H9 (cell line): ENCODE measurements around the gene KIF6. TPM values are rescaled to one million over a fixed set of nuclear protein-coding genes. Genes with fewer than 3 reads are reported as not detected.

Experiments used
- DNase-seq: peaks from one replicate; pipeline ENCODE4 v3.0.0-alpha.2; 2017
- H2AFZ ChIP-seq: one replicate; pipeline ENCODE4 v1.6.1; 2013; ENCODE audit warnings: mild to moderate bottlenecking, low read length, control low read depth, moderate library complexity
- H2AK5ac ChIP-seq: 2 replicates; pipeline ENCODE4 v1.6.1; 2013; ENCODE audit warnings: low read length, control low read depth, mixed read lengths; ENCODE audit not compliant: insufficient read length
- H2BK120ac ChIP-seq: one replicate; pipeline ENCODE4 v1.6.1; 2013; ENCODE audit warnings: low read depth, mild to moderate bottlenecking, low read length, control low read depth, inconsistent platforms; ENCODE audit not compliant: poor library complexity, severe bottlenecking
- H2BK12ac ChIP-seq: 2 replicates; pipeline ENCODE4 v1.6.1; 2013; ENCODE audit warnings: low read length, control low read depth, mixed read lengths, low read depth; ENCODE audit not compliant: insufficient read length
- H2BK15ac ChIP-seq: 2 replicates; pipeline ENCODE4 v1.6.1; 2013; ENCODE audit warnings: low read depth, low read length, control low read depth
- H2BK20ac ChIP-seq: one replicate; pipeline ENCODE4 v1.6.1; 2013; ENCODE audit warnings: low read depth, mild to moderate bottlenecking, low read length, control low read depth, inconsistent platforms; ENCODE audit not compliant: poor library complexity, severe bottlenecking
- H2BK5ac ChIP-seq: 2 replicates; pipeline ENCODE4 v1.6.1; 2013; ENCODE audit warnings: low read length, control low read depth, mixed read lengths; ENCODE audit not compliant: insufficient read length
- H3K14ac ChIP-seq: 2 replicates; pipeline ENCODE4 v1.6.1; 2013; ENCODE audit warnings: low read length, control low read depth; ENCODE audit not compliant: insufficient read depth
- H3K18ac ChIP-seq: 2 replicates; pipeline ENCODE4 v1.6.1; 2013; ENCODE audit warnings: low read depth, mild to moderate bottlenecking, mixed read lengths, low read length, control low read depth; ENCODE audit not compliant: insufficient read length
- H3K23ac ChIP-seq: 2 replicates; pipeline ENCODE4 v1.6.1; 2013; ENCODE audit warnings: low read length, control low read depth, mixed read lengths, low read depth; ENCODE audit not compliant: insufficient read length
- H3K23me2 ChIP-seq: 2 replicates; pipeline ENCODE4 v1.6.1; 2013; ENCODE audit warnings: low read depth, mild to moderate bottlenecking, mixed read lengths, low read length, control low read depth; ENCODE audit not compliant: insufficient read length, poor library complexity, severe bottlenecking
- H3K27ac ChIP-seq: 2 replicates; pipeline ENCODE4 v1.5.1; 2013; ENCODE audit warnings: low read length, control low read depth, mixed read lengths, low read depth; ENCODE audit not compliant: insufficient read length
- H3K27me3 ChIP-seq: 2 replicates; pipeline ENCODE4 v1.6.1; 2013; ENCODE audit warnings: low read length, control low read depth, inconsistent platforms; ENCODE audit not compliant: insufficient read depth
- H3K4ac ChIP-seq: 2 replicates; pipeline ENCODE4 v1.6.1; 2013; ENCODE audit warnings: low read depth, mild to moderate bottlenecking, control low read depth, inconsistent platforms, low read length, moderate library complexity
- H3K4me1 ChIP-seq: 2 replicates; pipeline ENCODE4 v1.6.1; 2013; ENCODE audit warnings: low read length, control low read depth, inconsistent platforms; ENCODE audit not compliant: insufficient read depth
- H3K4me2 ChIP-seq: 2 replicates; pipeline ENCODE4 v1.6.1; 2013; ENCODE audit warnings: low read length, control low read depth, mixed read lengths; ENCODE audit not compliant: insufficient read length, insufficient read depth
- H3K56ac ChIP-seq: 2 replicates; pipeline ENCODE4 v1.6.1; 2013; ENCODE audit warnings: low read depth, mild to moderate bottlenecking, mixed read lengths, low read length, control low read depth; ENCODE audit not compliant: insufficient read length
- H3K79me1 ChIP-seq: 2 replicates; pipeline ENCODE4 v1.6.1; 2013; ENCODE audit warnings: low read depth, mild to moderate bottlenecking, moderate library complexity, low read length, control low read depth, inconsistent platforms; ENCODE audit not compliant: insufficient read depth, poor library complexity, severe bottlenecking
- H3K79me2 ChIP-seq: 2 replicates; pipeline ENCODE4 v1.6.1; 2013; ENCODE audit warnings: low read length, control low read depth, inconsistent platforms; ENCODE audit not compliant: insufficient read depth
- H3K9ac ChIP-seq: 2 replicates; pipeline ENCODE4 v1.6.1; 2013; ENCODE audit warnings: low read length, control low read depth, mixed read lengths; ENCODE audit not compliant: insufficient read length; ENCODE audit errors: extremely low read depth
- H3K9me3 ChIP-seq: one replicate; pipeline ENCODE4 v1.6.1; 2013; ENCODE audit warnings: low read depth, low read length, inconsistent platforms; ENCODE audit not compliant: control insufficient read depth
- H3T11ph ChIP-seq: one replicate; pipeline ENCODE4 v1.6.1; 2013; ENCODE audit warnings: mild to moderate bottlenecking, low read length, control low read depth, inconsistent platforms
- H4K20me1 ChIP-seq: one replicate; pipeline ENCODE4 v1.6.1; 2013; ENCODE audit not compliant: control insufficient read depth, insufficient read length, insufficient read depth
- H4K5ac ChIP-seq: 2 replicates; pipeline ENCODE4 v1.6.1; 2013; ENCODE audit warnings: low read depth, mild to moderate bottlenecking, mixed read lengths, low read length, control low read depth; ENCODE audit not compliant: insufficient read length
- H4K8ac ChIP-seq: replicated peaks from 2 replicates; pipeline ENCODE4 v1.6.1; 2013; ENCODE audit warnings: low read length, control low read depth, mixed read lengths, low read depth; ENCODE audit not compliant: insufficient read length
- H4K91ac ChIP-seq: 2 replicates; pipeline ENCODE4 v1.6.1; 2013; ENCODE audit warnings: low read depth, mild to moderate bottlenecking, moderate library complexity, mixed read lengths, low read length, control low read depth; ENCODE audit not compliant: insufficient read length
- H3K27ac Mint-ChIP-seq, 3 experiments: 2 replicates in 2 of 3; 3 replicates in 1 of 3; pipeline ENCODE4 v1.8.0; 2020 to 2021; ENCODE audit warnings: mixed read lengths in 3 of 3, mild to moderate bottlenecking in 1 of 3, moderate library complexity in 1 of 3
- H3K27me3 Mint-ChIP-seq: 2 replicates; pipeline ENCODE4 v1.8.0; 2021; ENCODE audit warnings: low read depth, mild to moderate bottlenecking, moderate library complexity, mixed read lengths
- H3K36me3 Mint-ChIP-seq, 3 experiments: 2 replicates in 2 of 3; 3 replicates in 1 of 3; pipeline ENCODE4 v1.8.0; 2020 to 2021; ENCODE audit warnings: low read depth in 3 of 3, mixed read lengths in 3 of 3; ENCODE audit not compliant: insufficient read depth in 1 of 3
- H3K4me1 Mint-ChIP-seq, 2 experiments: 2 replicates each; pipeline ENCODE4 v1.8.0; 2020; ENCODE audit warnings: mixed read lengths in 2 of 2
- H3K4me3 Mint-ChIP-seq, 2 experiments: 2 replicates in 1 of 2; 3 replicates in 1 of 2; pipeline ENCODE4 v1.8.0; 2020 to 2021; ENCODE audit warnings: mild to moderate bottlenecking in 2 of 2, mixed read lengths in 2 of 2, moderate library complexity in 1 of 2
- H3K9me3 Mint-ChIP-seq, 2 experiments: 2 replicates in 1 of 2; 3 replicates in 1 of 2; pipeline ENCODE4 v1.8.0; 2020; ENCODE audit warnings: mild to moderate bottlenecking in 2 of 2, mixed read lengths in 2 of 2, moderate library complexity in 1 of 2
- WGBS: extraction: QIAGEN DNeasy Blood & Tissue Kit; methylation state at CpG from one replicate; pipeline ENCODE4 v1.1.7; 2013; ENCODE audit warnings: missing lambda C conversion rate, low lambda C conversion rate, mixed read lengths; ENCODE audit not compliant: insufficient read length; ENCODE audit errors: extremely low coverage; 5-methylcytosine and 5-hydroxymethylcytosine counted together
- total RNA-seq: library from RNA; stranded (reverse); gene quantifications from 2 replicates; pipeline ENCODE4 v1.2.1, GENCODE V29; 2021
- TF ChIP-seq, protein P1 (sequence below): fragments of 200-600 bp; sonication (generic); conservative IDR thresholded peaks from 3 replicates; pipeline ENCODE4 v1.8.0; 2021; ENCODE audit warnings: antibody characterized with exemption, mild to moderate bottlenecking

The KIF6 gene
- total RNA-seq, 1 experiment from 2014 or later = 0.63 TPM

DNA sequence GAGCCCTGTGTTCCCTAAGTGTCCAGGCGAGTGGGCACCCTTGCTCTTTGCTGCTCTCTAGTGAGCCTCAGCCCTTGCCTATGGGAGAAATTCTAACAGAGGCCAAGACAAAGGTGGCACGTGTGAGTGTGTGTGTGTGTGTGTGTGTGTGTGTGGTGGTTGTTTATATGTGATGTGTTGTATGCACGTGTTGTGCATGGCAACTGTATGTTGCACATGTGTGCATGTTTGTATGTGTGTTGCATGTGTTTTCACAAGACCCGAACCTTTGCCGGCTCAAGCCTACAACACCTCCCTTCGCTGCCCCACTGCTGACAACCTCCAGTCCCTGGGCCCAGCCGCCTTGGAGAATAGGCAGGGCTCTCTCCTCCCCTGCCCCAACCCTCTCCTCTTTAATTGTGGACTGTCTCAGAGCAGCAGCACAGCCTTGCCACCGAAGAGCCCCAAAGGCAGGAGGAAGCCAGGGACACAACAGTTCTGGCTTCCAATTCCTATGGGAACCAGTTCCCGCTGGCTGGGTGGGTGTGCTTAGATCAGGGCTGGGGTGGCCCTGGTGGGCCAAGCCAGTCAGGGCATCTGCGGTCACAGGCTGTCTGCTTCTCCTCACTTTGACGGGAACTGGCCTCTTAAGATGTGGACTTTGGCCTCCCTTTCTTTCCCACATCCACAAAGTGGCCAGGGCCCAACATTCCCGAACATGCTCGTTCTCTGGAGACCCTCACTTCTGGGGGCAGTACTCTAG, 405.4 kb downstream of the KIF6 start:
- no peak overlapping the region for H3K18ac ChIP-seq
- no peak overlapping the region for H3K14ac ChIP-seq
- no peaks in the 10 kb centered on the region for H3K79me1 ChIP-seq
- no peak overlapping the region for H3K4me3 Mint-ChIP-seq
- H3K9me3 ChIP-seq = no peaks in the 10 kb centered on the region
- no peaks in the 10 kb centered on the region for H3K4me1 Mint-ChIP-seq
- WGBS = no CpG with 5 or more reads among the region's 13 CpGs
- H3K79me2 ChIP-seq = no peaks in the 10 kb centered on the region
- no peak overlapping the region for H2BK5ac ChIP-seq
- no peak overlapping the region for H3K9ac ChIP-seq
- H3K4me2 ChIP-seq = no peak overlapping the region
- no peak overlapping the region for H3K56ac ChIP-seq
- no peak overlapping the region for H2BK20ac ChIP-seq
- H2AK5ac ChIP-seq = no peak overlapping the region
- no peak overlapping the region for H2BK12ac ChIP-seq
- no peaks in the 10 kb centered on the region for H3K4me1 ChIP-seq
- H4K91ac ChIP-seq = no peak overlapping the region
- no peaks in the 10 kb centered on the region for H4K20me1 ChIP-seq
- H3K4ac ChIP-seq = no peak overlapping the region
- no peaks in the 10 kb centered on the region; a peak in 2 of 5 replicates for H3K9me3 Mint-ChIP-seq
- no peak overlapping the region for H2BK120ac ChIP-seq
- no peak overlapping the region for H3K23ac ChIP-seq
- peaks cover 54% of the 10 kb centered on the region for H3K27me3 Mint-ChIP-seq
- H3T11ph ChIP-seq = no peak overlapping the region
- TF ChIP-seq, protein P1, sequence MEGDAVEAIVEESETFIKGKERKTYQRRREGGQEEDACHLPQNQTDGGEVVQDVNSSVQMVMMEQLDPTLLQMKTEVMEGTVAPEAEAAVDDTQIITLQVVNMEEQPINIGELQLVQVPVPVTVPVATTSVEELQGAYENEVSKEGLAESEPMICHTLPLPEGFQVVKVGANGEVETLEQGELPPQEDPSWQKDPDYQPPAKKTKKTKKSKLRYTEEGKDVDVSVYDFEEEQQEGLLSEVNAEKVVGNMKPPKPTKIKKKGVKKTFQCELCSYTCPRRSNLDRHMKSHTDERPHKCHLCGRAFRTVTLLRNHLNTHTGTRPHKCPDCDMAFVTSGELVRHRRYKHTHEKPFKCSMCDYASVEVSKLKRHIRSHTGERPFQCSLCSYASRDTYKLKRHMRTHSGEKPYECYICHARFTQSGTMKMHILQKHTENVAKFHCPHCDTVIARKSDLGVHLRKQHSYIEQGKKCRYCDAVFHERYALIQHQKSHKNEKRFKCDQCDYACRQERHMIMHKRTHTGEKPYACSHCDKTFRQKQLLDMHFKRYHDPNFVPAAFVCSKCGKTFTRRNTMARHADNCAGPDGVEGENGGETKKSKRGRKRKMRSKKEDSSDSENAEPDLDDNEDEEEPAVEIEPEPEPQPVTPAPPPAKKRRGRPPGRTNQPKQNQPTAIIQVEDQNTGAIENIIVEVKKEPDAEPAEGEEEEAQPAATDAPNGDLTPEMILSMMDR = no peak
- H4K5ac ChIP-seq = no peak overlapping the region
- peaks cover 6% of the 10 kb centered on the region for H3K27me3 ChIP-seq
- H2AFZ ChIP-seq = no peak overlapping the region
- H2BK15ac ChIP-seq = no peak overlapping the region
- H4K8ac ChIP-seq = no peak overlapping the region
- DNase-seq = no peak
- H3K23me2 ChIP-seq = no peaks in the 10 kb centered on the region
- no peak overlapping the region; a peak in 1 of 7 replicates for H3K27ac Mint-ChIP-seq
- no peaks in the 10 kb centered on the region; a peak in 1 of 7 replicates for H3K36me3 Mint-ChIP-seq
- H3K27ac ChIP-seq = no peak overlapping the region
